Nephron (organoid): Measurements from ENCODE around the gene TULP4.
A peak's percentile ranks its signal among the peaks of the same experiment; 100 is the strongest.

Source experiments
- H3K27ac Mint-ChIP-seq, 3 experiments: 2 replicates each; pipeline ENCODE4 v1.8.0; 2020; ENCODE audit warnings: mixed read lengths in 3 of 3, mild to moderate bottlenecking in 2 of 3, moderate library complexity in 1 of 3
- H3K27me3 Mint-ChIP-seq: 2 replicates; pipeline ENCODE4 v1.8.0; 2021; ENCODE audit warnings: low read depth, mild to moderate bottlenecking, moderate library complexity, mixed read lengths
- H3K36me3 Mint-ChIP-seq: 2 replicates; pipeline ENCODE4 v1.8.0; 2020; ENCODE audit warnings: low read depth, mixed read lengths
- H3K4me1 Mint-ChIP-seq: 2 replicates; pipeline ENCODE4 v1.8.0; 2020; ENCODE audit warnings: mixed read lengths
- H3K4me3 Mint-ChIP-seq, 3 experiments: 2 replicates each; pipeline ENCODE4 v1.8.0; 2020; ENCODE audit warnings: mild to moderate bottlenecking in 3 of 3, mixed read lengths in 3 of 3, moderate library complexity in 2 of 3
- H3K9me3 Mint-ChIP-seq: 2 replicates; pipeline ENCODE4 v1.8.0; 2020; ENCODE audit warnings: mixed read lengths
- CTCF ChIP-seq, 3 experiments: fragments of 200-600 bp; sonication (generic); IDR thresholded peaks; one replicate each; pipeline ENCODE4 v1.5.0; 2021; ENCODE audit warnings: antibody characterized with exemption in 3 of 3; ENCODE audit not compliant: unreplicated experiment in 3 of 3

The TULP4 gene

GRCh38 chr6:158361961-158362669, 49.9 kb downstream of the TULP4 start:
- no peak overlapping the region for H3K4me3 Mint-ChIP-seq
- H3K27me3 Mint-ChIP-seq, result no peaks in the 10 kb centered on the region
- peak overlapping the region in 2 of 3 experiments; percentile 7 to 12 for H3K27ac Mint-ChIP-seq
- peaks cover 51% of the 10 kb centered on the region for H3K4me1 Mint-ChIP-seq
- H3K9me3 Mint-ChIP-seq, result peaks cover 19% of the 10 kb centered on the region
- peaks cover 24% of the 10 kb centered on the region for H3K36me3 Mint-ChIP-seq
- no peak for TF ChIP-seq CTCF (IDR thresholded peaks at IDR 0.05; ENCODE audit: unreplicated experiment in 3 of 3)

- H3K27ac Mint-ChIP-seq, result peak overlapping the region in 1 of 3 experiments; percentile 11
- peaks cover 31% of the 10 kb centered on the region for H3K4me1 Mint-ChIP-seq
- peaks cover 24% of the 10 kb centered on the region for H3K36me3 Mint-ChIP-seq
- H3K27me3 Mint-ChIP-seq, result no peaks in the 10 kb centered on the region
- TF ChIP-seq CTCF (IDR thresholded peaks at IDR 0.05; ENCODE audit: unreplicated experiment in 3 of 3), result no peak
- no peak overlapping the region for H3K4me3 Mint-ChIP-seq
- H3K9me3 Mint-ChIP-seq, result peaks cover 19% of the 10 kb centered on the region
Observed at GRCh38 chr6:158366363-158366762, 54.1 kb downstream of the TULP4 start.

- Mint-ChIP-seq H3K27ac (no peak overlapping the region), H3K36me3 (peaks cover 24% of the 10 kb centered on the region), H3K27me3 (no peaks in the 10 kb centered on the region), H3K4me3 (no peak overlapping the region), H3K9me3 (peaks cover 19% of the 10 kb centered on the region), H3K4me1 (peaks cover 37% of the 10 kb centered on the region)
- no peak for TF ChIP-seq CTCF (IDR thresholded peaks at IDR 0.05; ENCODE audit: unreplicated experiment in 3 of 3)
Observed at GRCh38 chr6:158367816-158368215, 55.6 kb downstream of the TULP4 start.

- H3K9me3 Mint-ChIP-seq, result peaks cover 14% of the 10 kb centered on the region
- no peak overlapping the region for H3K4me3 Mint-ChIP-seq
- H3K36me3 Mint-ChIP-seq, result peaks cover 18% of the 10 kb centered on the region
- peak overlapping the region in 2 of 3 experiments; percentile 4 to 10 for H3K27ac Mint-ChIP-seq
- TF ChIP-seq CTCF (IDR thresholded peaks at IDR 0.05; ENCODE audit: unreplicated experiment in 3 of 3), result no peak
- H3K4me1 Mint-ChIP-seq, result peaks cover 47% of the 10 kb centered on the region
- no peaks in the 10 kb centered on the region for H3K27me3 Mint-ChIP-seq
Observed at GRCh38 chr6:158369241-158369640, 57.0 kb downstream of the TULP4 start.

- no peak overlapping the region for H3K4me3 Mint-ChIP-seq
- H3K4me1 Mint-ChIP-seq, result peaks cover 58% of the 10 kb centered on the region
- H3K36me3 Mint-ChIP-seq, result peaks cover 8% of the 10 kb centered on the region
- TF ChIP-seq CTCF (IDR thresholded peaks at IDR 0.05; ENCODE audit: unreplicated experiment in 3 of 3), result no peak
- peaks cover 4% of the 10 kb centered on the region for H3K27me3 Mint-ChIP-seq
- peaks cover 7% of the 10 kb centered on the region for H3K9me3 Mint-ChIP-seq
- H3K27ac Mint-ChIP-seq, result peak overlapping the region in 1 of 3 experiments; percentile 11
Observed at GRCh38 chr6:158370805-158371204, 58.5 kb downstream of the TULP4 start.

- H3K4me3 Mint-ChIP-seq, result no peak overlapping the region
- H3K36me3 Mint-ChIP-seq, result peaks cover 5% of the 10 kb centered on the region
- H3K9me3 Mint-ChIP-seq, result peaks cover 4% of the 10 kb centered on the region
- TF ChIP-seq CTCF (IDR thresholded peaks at IDR 0.05; ENCODE audit: unreplicated experiment in 3 of 3), result no peak
- peak overlapping the region in 1 of 3 experiments; percentile 11 for H3K27ac Mint-ChIP-seq
- peaks cover 62% of the 10 kb centered on the region for H3K4me1 Mint-ChIP-seq
- H3K27me3 Mint-ChIP-seq, result peaks cover 4% of the 10 kb centered on the region
Observed at GRCh38 chr6:158371261-158371660, 59.0 kb downstream of the TULP4 start.
